Liver (tissue), 9 donors: ENCODE results near the gene SFXN3. TPM values are rescaled to one million over a fixed set of nuclear protein-coding genes. Genes with fewer than 3 reads are reported as not detected.

Experiments used
- DNase-seq: peaks from one replicate; pipeline ENCODE4 v3.0.0-alpha.2; 2017; ENCODE audit warnings: low spot score
- H3K27ac ChIP-seq, 2 donors: one replicate each; pipeline ENCODE4 v1.7.0; 2013; ENCODE audit warnings: inconsistent platforms in 2 of 2, low read length in 2 of 2, control low read depth in 1 of 2, low read depth in 1 of 2, mild to moderate bottlenecking in 1 of 2
- H3K27me3 ChIP-seq, 4 donors: one replicate each; pipeline versions ENCODE4 v1.6.1 to v1.7.0; 2013; ENCODE audit warnings: low read length in 3 of 4, inconsistent platforms in 1 of 4, mild to moderate bottlenecking in 1 of 4, moderate library complexity in 1 of 4; ENCODE audit not compliant: control insufficient read depth in 4 of 4, insufficient read depth in 4 of 4
- H3K36me3 ChIP-seq, 4 donors: one replicate each; pipeline versions ENCODE4 v1.6.1 to v1.7.0; 2013; ENCODE audit warnings: low read length in 3 of 4, mild to moderate bottlenecking in 3 of 4, low read depth in 1 of 4, moderate library complexity in 1 of 4; ENCODE audit not compliant: control insufficient read depth in 4 of 4, insufficient read depth in 3 of 4
- H3K4me1 ChIP-seq, 4 donors: one replicate each; pipeline versions ENCODE4 v1.6.1 to v1.7.0; 2013; ENCODE audit warnings: low read length in 3 of 4, mild to moderate bottlenecking in 3 of 4, moderate library complexity in 1 of 4; ENCODE audit not compliant: control insufficient read depth in 4 of 4, insufficient read depth in 4 of 4
- H3K4me3 ChIP-seq, 3 donors: one replicate each; pipeline versions ENCODE4 v1.6.1 to v1.7.0; 2013; ENCODE audit warnings: low read length in 3 of 3, control low read depth in 1 of 3, low read depth in 1 of 3, mild to moderate bottlenecking in 1 of 3
- H3K9ac ChIP-seq, 2 donors: one replicate each; pipeline ENCODE4 v1.7.0; 2013; ENCODE audit warnings: low read length in 2 of 2, mild to moderate bottlenecking in 2 of 2, moderate library complexity in 2 of 2, control low read depth in 1 of 2, low read depth in 1 of 2
- H3K9me3 ChIP-seq, 4 donors: one replicate each; pipeline versions ENCODE4 v1.6.1 to v1.7.0; 2013; ENCODE audit warnings: low read length in 3 of 4; ENCODE audit not compliant: control insufficient read depth in 4 of 4
- EGR1 ChIP-seq, 2 donors: IDR thresholded peaks; 2 replicates each; pipeline ENCODE4 v1.6.1; 2016 to 2018; ENCODE audit warnings: antibody characterized with exemption in 2 of 2, low read depth in 2 of 2
- FOXA1 ChIP-seq: IDR thresholded peaks from 2 replicates; pipeline ENCODE4 v1.6.1; 2016; ENCODE audit warnings: antibody characterized with exemption
- FOXA2 ChIP-seq: IDR thresholded peaks from 2 replicates; pipeline ENCODE4 v1.6.1; 2016; ENCODE audit warnings: antibody characterized with exemption
- GABPA ChIP-seq, 2 donors: IDR thresholded peaks in 1 of 2; conservative IDR thresholded peaks in 1 of 2; 2 replicates each; pipeline ENCODE4 v1.6.1; 2016; ENCODE audit warnings: antibody characterized with exemption in 2 of 2, mild to moderate bottlenecking in 1 of 2, moderate library complexity in 1 of 2
- HNF4A ChIP-seq, 2 donors: conservative IDR thresholded peaks; 2 replicates each; pipeline ENCODE4 v1.6.1; 2016; ENCODE audit warnings: antibody characterized with exemption in 2 of 2, mild to moderate bottlenecking in 2 of 2
- HNF4G ChIP-seq: IDR thresholded peaks from 2 replicates; pipeline ENCODE4 v1.6.1; 2016; ENCODE audit warnings: antibody characterized with exemption
- JUND ChIP-seq, 2 donors: IDR thresholded peaks; 2 replicates each; pipeline ENCODE4 v1.6.1; 2016; ENCODE audit warnings: antibody characterized with exemption in 2 of 2
- NR2F2 ChIP-seq: IDR thresholded peaks from 2 replicates; pipeline ENCODE4 v1.6.1; 2016; ENCODE audit warnings: antibody characterized with exemption
- RAD21 ChIP-seq, 2 donors: IDR thresholded peaks; 2 replicates each; pipeline ENCODE4 v1.6.1; 2016; ENCODE audit warnings: antibody characterized with exemption in 2 of 2, mild to moderate bottlenecking in 2 of 2
- RXRA ChIP-seq, 2 donors: IDR thresholded peaks; 2 replicates each; pipeline ENCODE4 v1.6.1; 2017 to 2018; ENCODE audit warnings: antibody characterized with exemption in 2 of 2, mild to moderate bottlenecking in 1 of 2
- SP1 ChIP-seq: IDR thresholded peaks from 2 replicates; pipeline ENCODE4 v1.6.1; 2018; ENCODE audit warnings: antibody characterized with exemption, mild to moderate bottlenecking
- TAF1 ChIP-seq: conservative IDR thresholded peaks from 2 replicates; pipeline ENCODE4 v1.6.1; 2016; ENCODE audit warnings: antibody characterized with exemption, mild to moderate bottlenecking
- YY1 ChIP-seq: IDR thresholded peaks from 2 replicates; pipeline ENCODE4 v1.6.1; 2016; ENCODE audit warnings: antibody characterized with exemption, mild to moderate bottlenecking
- WGBS: extraction: QIAGEN DNeasy Blood & Tissue Kit; methylation state at CpG from one replicate; pipeline ENCODE4 v1.1.7; 2013; 5-methylcytosine and 5-hydroxymethylcytosine counted together
- polyA plus RNA-seq, 2 donors: library from polyadenylated mRNA; stranded (reverse) in 1 of 2; unstranded in 1 of 2; fragments of 200-250 nt in 1 of 2; fragments of >200 nt in 1 of 2; fragmentation: Nextera tagmentation in 1 of 2; extraction: Ambion mirVana in 1 of 2; gene quantifications; one replicate each; pipeline versions ENCODE4 v1.2.1 to v1.2.3, GENCODE V29; 2013 to 2015
- total RNA-seq, 2 donors: library from RNA; depleted of rRNA; stranded (reverse); fragments of >200 nt; gene quantifications; one replicate each; pipeline ENCODE4 v1.2.3, GENCODE V29; 2014
- TF ChIP-seq, protein P1 (sequence below): IDR thresholded peaks from 2 replicates; pipeline ENCODE4 v1.6.1; 2016; ENCODE audit warnings: antibody characterized with exemption
- TF ChIP-seq, protein P2 (sequence below): fragments of 150-350 bp; IDR thresholded peaks from 2 replicates; pipeline ENCODE4 v1.5.1; 2017; ENCODE audit warnings: improper control_type of control experiment, low read depth, low read length; ENCODE audit not compliant: missing input control
- TF ChIP-seq, protein P3 (sequence below): IDR thresholded peaks from 2 replicates; pipeline ENCODE4 v1.6.1; 2016; ENCODE audit warnings: antibody characterized with exemption, mild to moderate bottlenecking
- TF ChIP-seq, protein P4 (sequence below): IDR thresholded peaks from 2 replicates; pipeline ENCODE4 v1.6.1; 2016; ENCODE audit warnings: antibody characterized with exemption
- TF ChIP-seq, protein P5 (sequence below): IDR thresholded peaks from 2 replicates; pipeline ENCODE4 v1.6.1; 2016; ENCODE audit warnings: antibody characterized with exemption
- donor health status: healthy.
- donor health status: healthy.
- donor health status: healthy.
- donor health status: healthy.
- donor health status: healthy.

The SFXN3 gene
- total and polyA plus RNA-seq, 4 donors: 1.7 to 11.1 (median 6.3) TPM

DNA sequence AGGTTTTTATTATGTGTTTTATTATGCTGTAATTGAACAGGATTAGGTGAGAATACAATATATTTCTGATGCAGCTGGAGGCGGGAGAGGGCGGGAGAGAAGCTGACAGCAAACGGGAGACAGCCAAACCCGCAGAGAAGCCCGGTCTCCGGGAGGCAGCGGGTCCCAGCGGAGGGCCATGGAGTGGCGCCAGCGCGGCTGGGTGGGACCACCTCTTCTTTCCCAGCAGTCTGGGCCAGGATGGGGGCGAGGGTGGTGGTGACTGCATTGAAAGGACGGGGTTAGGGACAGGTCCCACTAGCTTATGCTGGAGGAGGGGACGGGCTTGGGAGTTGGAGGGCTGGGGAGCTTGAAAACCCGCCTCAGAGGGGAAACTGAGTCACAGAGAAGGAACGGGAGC, 16.2 kb downstream of the SFXN3 start:
- H3K4me1 ChIP-seq: peaks cover 1 to 19% (median 12%) of the 10 kb centered on the region in 4 donors
- peaks cover 0 to 6% (median 1%) of the 10 kb centered on the region in 4 donors for H3K27me3 ChIP-seq
- no peaks in the 10 kb centered on the region for H3K36me3 ChIP-seq
- no peaks in the 10 kb centered on the region for H3K9me3 ChIP-seq
- no peak overlapping the region for H3K27ac ChIP-seq
- H3K9ac ChIP-seq: no peak overlapping the region
- no peak overlapping the region for H3K4me3 ChIP-seq
- TF ChIP-seq, protein P1, sequence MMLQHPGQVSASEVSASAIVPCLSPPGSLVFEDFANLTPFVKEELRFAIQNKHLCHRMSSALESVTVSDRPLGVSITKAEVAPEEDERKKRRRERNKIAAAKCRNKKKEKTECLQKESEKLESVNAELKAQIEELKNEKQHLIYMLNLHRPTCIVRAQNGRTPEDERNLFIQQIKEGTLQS: no peak
- TF ChIP-seq, protein P2, sequence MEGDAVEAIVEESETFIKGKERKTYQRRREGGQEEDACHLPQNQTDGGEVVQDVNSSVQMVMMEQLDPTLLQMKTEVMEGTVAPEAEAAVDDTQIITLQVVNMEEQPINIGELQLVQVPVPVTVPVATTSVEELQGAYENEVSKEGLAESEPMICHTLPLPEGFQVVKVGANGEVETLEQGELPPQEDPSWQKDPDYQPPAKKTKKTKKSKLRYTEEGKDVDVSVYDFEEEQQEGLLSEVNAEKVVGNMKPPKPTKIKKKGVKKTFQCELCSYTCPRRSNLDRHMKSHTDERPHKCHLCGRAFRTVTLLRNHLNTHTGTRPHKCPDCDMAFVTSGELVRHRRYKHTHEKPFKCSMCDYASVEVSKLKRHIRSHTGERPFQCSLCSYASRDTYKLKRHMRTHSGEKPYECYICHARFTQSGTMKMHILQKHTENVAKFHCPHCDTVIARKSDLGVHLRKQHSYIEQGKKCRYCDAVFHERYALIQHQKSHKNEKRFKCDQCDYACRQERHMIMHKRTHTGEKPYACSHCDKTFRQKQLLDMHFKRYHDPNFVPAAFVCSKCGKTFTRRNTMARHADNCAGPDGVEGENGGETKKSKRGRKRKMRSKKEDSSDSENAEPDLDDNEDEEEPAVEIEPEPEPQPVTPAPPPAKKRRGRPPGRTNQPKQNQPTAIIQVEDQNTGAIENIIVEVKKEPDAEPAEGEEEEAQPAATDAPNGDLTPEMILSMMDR: no peak
- TF ChIP-seq SP1 (no peak), YY1 (no peak), HNF4A (conservative IDR thresholded peaks at IDR 0.05) (no peak), GABPA (IDR thresholded peaks at IDR 0.05 in 1 of 2, conservative IDR thresholded peaks at IDR 0.05 in 1 of 2) (no peak), FOXA2 (no peak), RAD21 (IDR thresholded peaks at IDR 0.05) (no peak), RXRA (IDR thresholded peaks at IDR 0.05) (no peak), NR2F2 (no peak), HNF4G (no peak), FOXA1 (no peak), EGR1 (IDR thresholded peaks at IDR 0.05; ENCODE audit: low read depth in 2 of 2) (no peak), JUND (IDR thresholded peaks at IDR 0.05) (no peak), TAF1 (no peak)
- TF ChIP-seq, protein P3, sequence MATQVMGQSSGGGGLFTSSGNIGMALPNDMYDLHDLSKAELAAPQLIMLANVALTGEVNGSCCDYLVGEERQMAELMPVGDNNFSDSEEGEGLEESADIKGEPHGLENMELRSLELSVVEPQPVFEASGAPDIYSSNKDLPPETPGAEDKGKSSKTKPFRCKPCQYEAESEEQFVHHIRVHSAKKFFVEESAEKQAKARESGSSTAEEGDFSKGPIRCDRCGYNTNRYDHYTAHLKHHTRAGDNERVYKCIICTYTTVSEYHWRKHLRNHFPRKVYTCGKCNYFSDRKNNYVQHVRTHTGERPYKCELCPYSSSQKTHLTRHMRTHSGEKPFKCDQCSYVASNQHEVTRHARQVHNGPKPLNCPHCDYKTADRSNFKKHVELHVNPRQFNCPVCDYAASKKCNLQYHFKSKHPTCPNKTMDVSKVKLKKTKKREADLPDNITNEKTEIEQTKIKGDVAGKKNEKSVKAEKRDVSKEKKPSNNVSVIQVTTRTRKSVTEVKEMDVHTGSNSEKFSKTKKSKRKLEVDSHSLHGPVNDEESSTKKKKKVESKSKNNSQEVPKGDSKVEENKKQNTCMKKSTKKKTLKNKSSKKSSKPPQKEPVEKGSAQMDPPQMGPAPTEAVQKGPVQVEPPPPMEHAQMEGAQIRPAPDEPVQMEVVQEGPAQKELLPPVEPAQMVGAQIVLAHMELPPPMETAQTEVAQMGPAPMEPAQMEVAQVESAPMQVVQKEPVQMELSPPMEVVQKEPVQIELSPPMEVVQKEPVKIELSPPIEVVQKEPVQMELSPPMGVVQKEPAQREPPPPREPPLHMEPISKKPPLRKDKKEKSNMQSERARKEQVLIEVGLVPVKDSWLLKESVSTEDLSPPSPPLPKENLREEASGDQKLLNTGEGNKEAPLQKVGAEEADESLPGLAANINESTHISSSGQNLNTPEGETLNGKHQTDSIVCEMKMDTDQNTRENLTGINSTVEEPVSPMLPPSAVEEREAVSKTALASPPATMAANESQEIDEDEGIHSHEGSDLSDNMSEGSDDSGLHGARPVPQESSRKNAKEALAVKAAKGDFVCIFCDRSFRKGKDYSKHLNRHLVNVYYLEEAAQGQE: no peak
- TF ChIP-seq, protein P4, sequence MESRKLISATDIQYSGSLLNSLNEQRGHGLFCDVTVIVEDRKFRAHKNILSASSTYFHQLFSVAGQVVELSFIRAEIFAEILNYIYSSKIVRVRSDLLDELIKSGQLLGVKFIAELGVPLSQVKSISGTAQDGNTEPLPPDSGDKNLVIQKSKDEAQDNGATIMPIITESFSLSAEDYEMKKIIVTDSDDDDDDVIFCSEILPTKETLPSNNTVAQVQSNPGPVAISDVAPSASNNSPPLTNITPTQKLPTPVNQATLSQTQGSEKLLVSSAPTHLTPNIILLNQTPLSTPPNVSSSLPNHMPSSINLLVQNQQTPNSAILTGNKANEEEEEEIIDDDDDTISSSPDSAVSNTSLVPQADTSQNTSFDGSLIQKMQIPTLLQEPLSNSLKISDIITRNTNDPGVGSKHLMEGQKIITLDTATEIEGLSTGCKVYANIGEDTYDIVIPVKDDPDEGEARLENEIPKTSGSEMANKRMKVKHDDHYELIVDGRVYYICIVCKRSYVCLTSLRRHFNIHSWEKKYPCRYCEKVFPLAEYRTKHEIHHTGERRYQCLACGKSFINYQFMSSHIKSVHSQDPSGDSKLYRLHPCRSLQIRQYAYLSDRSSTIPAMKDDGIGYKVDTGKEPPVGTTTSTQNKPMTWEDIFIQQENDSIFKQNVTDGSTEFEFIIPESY: no peak
- TF ChIP-seq, protein P5, sequence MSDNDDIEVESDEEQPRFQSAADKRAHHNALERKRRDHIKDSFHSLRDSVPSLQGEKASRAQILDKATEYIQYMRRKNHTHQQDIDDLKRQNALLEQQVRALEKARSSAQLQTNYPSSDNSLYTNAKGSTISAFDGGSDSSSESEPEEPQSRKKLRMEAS: no peak
- 30% methylated on average over 16 of the region's 16 CpGs for whole genome bisulfite sequencing
- no peak for DNase-seq
